DMS153 (cell line): ENCODE data around the gene INCA1.
A peak's percentile ranks its signal among the peaks of the same experiment; 100 is the strongest.
"Not testable (repeated sequence)": the region's sequence is repeated elsewhere in the genome, so short reads cannot be mapped to it uniquely, and the experiment has no call there.

ENCODE experiments used
- DNase-seq: peaks from one replicate; lab custom pipeline; 2025; lab: John Stamatoyannopoulos, UW

INCA1 gene

GRCh38 chr17:4997302-4998026, at the start of gene INCA1, which contains the start of gene KIF1C:
INCA1 (minus strand) TSS chr17:4997522; CDS start chr17:4994437, 3,085 bp downstream.
KIF1C (plus strand) TSS chr17:4997950; CDS start chr17:5000247, 2,297 bp downstream.
- DNase-seq, result peak; percentile 42

GRCh38 chr17:5045496-5045895, 48.2 kb upstream of the INCA1 start:
- DNase-seq, result no peak

GRCh38 chr17:5044630-5045029, 47.3 kb upstream of the INCA1 start:
- DNase-seq, result no peak

- DNase-seq, result no peak
These were observed 46.2 kb upstream of the INCA1 start for GRCh38 chr17:5043524-5043923.

GRCh38 chr17:5042157-5043022, 45.1 kb upstream of the INCA1 start:
- no peak for DNase-seq

- DNase-seq, result no peak
These were observed 38.0 kb upstream of the INCA1 start, which contains the start of gene SLC52A1 for GRCh38 chr17:5035315-5035714. SLC52A1 (minus strand) TSS chr17:5035426; CDS start chr17:5034606, 820 bp downstream.

- DNase-seq, result no peak
These were observed 37.3 kb upstream of the INCA1 start for GRCh38 chr17:5034651-5035050.

- no peak for DNase-seq
These were observed 36.7 kb upstream of the INCA1 start for GRCh38 chr17:5034063-5034462.

GRCh38 chr17:5033352-5034015, 36.2 kb upstream of the INCA1 start:
- DNase-seq, result no peak

GRCh38 chr17:5032865-5033264, 35.5 kb upstream of the INCA1 start:
- no peak for DNase-seq

- no peak for DNase-seq
These were observed 34.2 kb upstream of the INCA1 start for GRCh38 chr17:5031365-5032082.

GRCh38 chr17:5030168-5030567, 32.8 kb upstream of the INCA1 start:
- DNase-seq, result not testable (repeated sequence)

GRCh38 chr17:5027916-5028315, 30.6 kb upstream of the INCA1 start:
- DNase-seq, result no peak

- DNase-seq, result no peak
These were observed 30.0 kb upstream of the INCA1 start for GRCh38 chr17:5027299-5027698.

- DNase-seq, result no peak
These were observed 27.3 kb upstream of the INCA1 start for GRCh38 chr17:5024604-5025003.

GRCh38 chr17:5023588-5024147, 26.3 kb upstream of the INCA1 start:
- no peak for DNase-seq

- DNase-seq, result no peak
These were observed 24.9 kb upstream of the INCA1 start for GRCh38 chr17:5022171-5022711.

GRCh38 chr17:5020502-5021023, 23.2 kb upstream of the INCA1 start:
- no peak for DNase-seq

GRCh38 chr17:5019475-5019956, 22.2 kb upstream of the INCA1 start:
- no peak for DNase-seq

- no peak for DNase-seq
These were observed 17.0 kb upstream of the INCA1 start for GRCh38 chr17:5014357-5014756.

- DNase-seq, result no peak
These were observed 14.6 kb upstream of the INCA1 start for GRCh38 chr17:5011928-5012327.
